Activated CD8-positive, alpha-beta memory T cell treated with anti-CD3 and anti-CD28 coated beads for 24 hours (primary cell): ENCODE data around the gene PKM.

Experiments
- DNase-seq: peaks from one replicate; pipeline ENCODE4 v3.0.0-alpha.2; 2020

The PKM gene

DNA sequence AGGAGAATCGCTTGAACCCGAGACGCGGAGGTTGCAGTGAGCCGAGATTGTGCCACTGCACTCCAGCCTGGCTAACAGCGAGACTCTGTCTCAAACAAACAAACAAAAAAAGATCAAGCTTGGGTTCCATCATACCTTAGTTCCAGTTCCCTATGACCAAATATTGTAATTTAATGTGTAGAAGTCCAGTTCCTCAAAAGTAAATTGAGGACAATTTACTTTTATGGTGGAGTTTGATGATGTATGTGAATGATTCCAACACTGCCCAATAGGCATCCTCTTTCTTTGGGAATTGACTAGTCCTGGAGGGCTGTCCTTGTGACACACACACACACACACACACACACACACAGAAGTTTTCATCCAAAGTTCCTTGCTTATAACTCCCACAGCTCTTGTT lies 2.8 kb upstream of the PKM start:
- DNase-seq: no peak

DNA sequence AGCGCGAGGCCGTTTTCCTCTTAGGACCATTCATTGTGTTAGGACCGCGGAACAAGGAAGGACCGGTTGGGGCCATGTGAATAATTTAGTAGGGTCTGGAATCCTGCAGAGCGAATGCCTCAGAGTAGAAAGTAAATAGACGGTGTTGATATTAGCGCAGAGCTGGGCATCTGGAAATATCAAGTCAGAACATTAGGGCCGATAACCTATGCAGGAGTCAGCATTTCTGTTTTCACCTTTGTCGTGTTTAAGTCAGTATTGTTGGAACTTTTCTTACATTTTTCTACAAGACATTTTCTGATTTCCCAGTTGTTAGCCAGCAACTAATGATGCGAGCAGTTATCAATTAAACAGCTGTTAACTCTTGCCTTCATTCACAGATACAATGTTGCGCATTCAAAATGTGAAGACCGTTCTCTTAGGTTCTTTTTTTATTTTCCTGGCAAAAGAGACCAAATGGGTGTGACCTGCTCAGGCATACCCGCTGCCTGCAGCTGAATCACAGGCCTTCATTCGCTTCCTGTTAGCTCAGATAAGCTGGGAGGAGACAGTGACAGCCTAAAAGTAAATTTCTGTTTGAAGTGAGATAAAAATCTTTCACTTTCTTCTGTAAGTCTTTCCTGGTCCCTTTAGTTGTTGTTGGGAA lies 966 bp upstream of the PKM start:
- no peak for DNase-seq

- DNase-seq: peak; percentile 94
These were observed 559 bp downstream of the PKM start for GRCh38 chr15:72230197-72231065.

GRCh38 chr15:72229947-72230196 lies 1.1 kb downstream of the PKM start:
- DNase-seq: no peak

DNA sequence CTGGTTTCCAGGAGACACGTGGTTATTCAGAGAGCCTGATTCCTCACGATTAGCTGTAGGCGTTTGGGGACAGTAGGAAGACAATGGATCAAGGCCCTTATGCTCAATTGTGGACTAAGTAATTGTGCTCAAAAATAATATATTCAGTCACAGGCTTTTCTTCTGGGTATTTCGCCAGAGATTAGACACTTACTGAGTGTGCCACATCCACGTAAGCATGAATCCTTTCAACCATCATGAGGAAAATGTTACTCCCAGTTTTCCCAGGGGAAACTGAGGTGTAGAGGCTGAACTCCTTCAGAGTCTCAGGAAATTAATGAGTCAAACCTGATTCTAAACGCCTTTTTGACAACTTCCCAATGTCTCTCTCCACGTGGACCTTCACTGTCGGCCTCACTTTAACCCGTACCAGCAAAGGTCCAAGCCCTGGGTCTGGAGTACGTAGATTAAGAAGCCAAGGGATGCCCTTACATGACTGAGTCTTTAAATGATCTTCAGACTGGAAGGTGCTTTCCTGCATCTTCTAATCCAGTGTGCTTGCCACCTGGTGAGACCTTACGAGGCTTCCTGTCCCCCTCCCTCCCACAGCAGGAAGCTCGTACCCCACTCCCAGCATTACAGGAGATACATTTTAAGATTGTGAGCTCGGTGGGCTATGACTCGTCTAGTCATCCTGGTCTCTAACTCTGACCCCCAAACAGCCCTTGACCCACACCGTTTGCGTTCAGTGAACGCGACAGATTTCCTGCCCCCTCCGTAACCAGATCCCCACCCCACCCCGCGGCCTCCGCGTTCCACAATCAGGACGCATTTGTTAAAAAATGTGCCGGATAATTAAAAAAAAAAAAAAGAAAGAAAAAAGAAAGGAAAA lies 1.7 kb downstream of the PKM start:
- peak; percentile 80 for DNase-seq

- DNase-seq: no peak
These were observed 3.3 kb downstream of the PKM start for GRCh38 chr15:72227720-72228119.

DNA sequence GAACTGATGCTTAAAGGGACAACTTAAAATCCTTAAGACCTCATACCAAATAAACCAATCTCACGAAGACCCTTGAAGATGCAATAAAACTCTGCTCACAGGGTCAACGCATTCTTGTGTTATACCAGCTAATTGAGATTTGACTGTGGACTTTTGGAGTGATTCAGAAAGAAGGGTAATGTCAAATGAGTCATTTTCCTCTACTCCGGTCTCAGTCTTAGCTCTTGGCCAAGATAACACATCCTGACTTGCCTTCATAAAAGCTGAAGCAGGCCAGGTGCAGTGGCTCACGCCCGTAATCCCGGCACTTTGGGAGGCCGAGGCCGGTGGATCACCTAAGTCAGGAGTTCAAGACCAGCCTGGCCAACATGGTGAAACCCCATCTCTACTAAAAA lies 3.8 kb downstream of the PKM start:
- DNase-seq: peak; percentile 82

DNA sequence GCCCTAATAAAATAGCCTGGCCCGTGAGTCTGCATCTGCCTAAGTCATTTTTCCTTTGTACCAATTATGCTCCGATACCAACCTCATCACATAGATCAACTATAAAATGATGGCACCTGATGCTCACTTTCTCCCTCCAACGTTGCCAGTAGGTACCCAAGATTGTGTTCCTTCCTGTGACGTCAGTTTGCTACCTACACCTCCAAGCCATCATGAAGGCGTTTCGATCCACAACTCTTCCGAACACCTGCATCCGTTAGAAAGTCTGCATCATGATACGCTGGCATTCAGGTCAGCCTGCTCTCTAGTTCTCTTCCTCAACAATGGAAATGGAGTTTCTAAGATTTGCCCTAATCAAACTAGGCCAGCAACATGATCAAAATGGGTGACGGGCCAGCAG lies 7.7 kb downstream of the PKM start:
- DNase-seq: no peak

- DNase-seq: no peak
These were observed 8.6 kb downstream of the PKM start for GRCh38 chr15:72222393-72222792.

GRCh38 chr15:72220687-72221086 lies 10.3 kb downstream of the PKM start:
- DNase-seq: no peak

- no peak for DNase-seq
These were observed 13.8 kb downstream of the PKM start for GRCh38 chr15:72217216-72217615.

- no peak for DNase-seq
These were observed 14.9 kb downstream of the PKM start for GRCh38 chr15:72216079-72216478.

GRCh38 chr15:72207558-72208085 lies 23.4 kb downstream of the PKM start:
- no peak for DNase-seq

- DNase-seq: peak; percentile 56
These were observed 24.4 kb downstream of the PKM start for GRCh38 chr15:72206677-72207000.

DNA sequence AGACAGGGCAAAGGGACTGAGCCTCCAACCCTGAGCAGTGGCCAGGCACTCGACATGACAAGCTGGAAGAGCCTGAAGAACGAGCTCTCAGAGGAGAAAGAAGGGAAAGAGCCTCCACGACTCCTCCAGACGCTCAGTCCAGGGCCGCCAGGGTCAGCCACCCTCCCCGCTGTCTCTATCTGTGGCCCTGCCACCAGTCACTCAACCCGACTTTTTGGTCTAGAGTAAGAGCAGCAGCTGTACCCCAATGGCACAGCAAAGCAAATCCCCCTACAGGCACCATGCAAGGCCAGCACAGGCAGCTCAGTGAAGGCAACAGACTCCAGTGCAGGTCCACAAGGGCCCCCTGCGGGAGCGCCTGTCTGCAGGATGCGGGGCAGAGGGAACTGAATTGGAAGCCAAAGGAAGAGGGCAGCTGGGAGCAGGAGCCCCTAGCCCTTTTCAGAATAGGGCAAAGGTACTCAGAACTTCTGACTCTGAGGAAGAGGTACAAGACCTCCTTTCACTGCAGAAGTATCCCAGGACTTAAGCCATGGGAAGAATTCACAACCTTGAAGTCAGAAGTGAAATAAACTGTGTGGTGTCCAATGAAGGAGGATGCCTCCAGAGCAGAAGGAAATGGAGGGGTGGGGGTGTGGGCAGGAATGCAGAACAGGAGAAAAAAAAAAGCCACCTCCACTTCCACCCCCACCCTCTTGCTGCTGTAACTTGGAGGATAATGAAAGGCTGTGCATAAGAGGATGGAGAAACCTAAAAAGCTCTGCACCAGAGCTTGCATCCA lies 24.9 kb downstream of the PKM start:
- DNase-seq: peak; percentile 52

DNA sequence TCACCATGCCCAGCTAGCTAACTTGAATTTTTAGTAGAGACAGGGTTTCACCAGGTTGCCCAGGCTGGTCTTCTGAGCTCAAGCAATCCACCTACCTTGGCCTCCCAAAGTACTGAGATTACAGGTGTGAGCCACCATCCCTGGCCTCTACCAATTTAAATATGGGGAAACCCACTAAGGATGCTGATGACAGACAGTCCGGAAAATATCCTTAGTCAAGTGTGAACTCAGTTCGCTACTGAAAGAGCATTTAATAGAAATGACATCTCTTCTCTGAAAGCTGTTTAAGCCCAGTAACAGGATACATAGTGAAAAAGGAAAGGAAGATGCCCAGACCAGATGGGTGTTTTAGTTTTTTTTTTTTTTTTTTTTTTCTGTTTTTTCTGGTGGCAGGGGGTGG lies 25.7 kb downstream of the PKM start:
- DNase-seq: no peak

DNA sequence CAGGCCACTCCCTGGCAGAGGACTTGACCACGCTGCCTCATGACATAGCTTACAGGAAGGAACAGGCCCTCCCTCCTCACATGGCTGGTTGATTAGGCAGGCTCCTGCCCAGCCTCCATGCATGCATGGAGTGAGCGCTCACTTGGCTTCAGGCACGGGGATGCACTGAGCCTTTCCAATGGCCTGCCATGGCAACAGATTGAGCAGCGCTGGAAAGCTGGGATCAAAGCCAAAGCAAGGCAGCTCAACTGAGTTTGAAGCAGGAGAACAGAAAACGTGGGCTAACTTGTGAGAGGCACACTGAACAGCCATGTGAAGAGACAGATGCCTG lies 27.5 kb downstream of the PKM start:
- DNase-seq: no peak

DNA sequence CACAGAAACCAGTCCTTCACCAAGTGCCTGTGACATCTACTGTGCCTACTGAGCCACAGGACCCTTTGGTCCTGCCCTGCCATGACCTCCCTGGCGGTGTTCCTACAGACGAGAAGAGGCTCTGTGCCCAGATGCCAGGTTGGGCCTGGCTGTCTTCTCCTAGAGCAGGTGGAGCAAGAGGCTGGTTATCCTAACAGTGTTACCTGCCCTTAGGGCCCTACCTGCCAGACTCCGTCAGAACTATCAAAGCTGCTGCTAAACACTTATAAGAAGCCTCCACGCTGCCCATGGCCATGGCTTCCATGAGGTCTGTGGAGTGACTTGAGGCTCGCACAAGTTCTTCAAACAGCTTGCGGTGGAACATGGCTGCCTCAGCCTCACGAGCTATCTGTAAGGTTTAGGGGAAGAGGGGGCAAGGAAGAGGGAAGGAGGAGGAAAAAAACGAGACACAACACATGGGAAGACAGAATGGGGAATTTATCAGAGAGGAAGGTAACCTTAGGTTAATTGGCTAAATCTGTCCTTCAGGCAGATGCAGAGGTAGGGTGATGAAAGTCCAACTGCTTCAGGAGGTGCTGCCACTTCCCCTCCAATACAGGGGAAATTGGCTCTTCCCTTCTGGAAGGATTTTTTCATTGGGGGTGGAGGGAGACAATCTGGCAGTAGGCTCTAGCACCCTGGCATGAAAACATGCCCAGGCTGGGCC lies 28.0 kb downstream of the PKM start:
- DNase-seq: no peak

DNA sequence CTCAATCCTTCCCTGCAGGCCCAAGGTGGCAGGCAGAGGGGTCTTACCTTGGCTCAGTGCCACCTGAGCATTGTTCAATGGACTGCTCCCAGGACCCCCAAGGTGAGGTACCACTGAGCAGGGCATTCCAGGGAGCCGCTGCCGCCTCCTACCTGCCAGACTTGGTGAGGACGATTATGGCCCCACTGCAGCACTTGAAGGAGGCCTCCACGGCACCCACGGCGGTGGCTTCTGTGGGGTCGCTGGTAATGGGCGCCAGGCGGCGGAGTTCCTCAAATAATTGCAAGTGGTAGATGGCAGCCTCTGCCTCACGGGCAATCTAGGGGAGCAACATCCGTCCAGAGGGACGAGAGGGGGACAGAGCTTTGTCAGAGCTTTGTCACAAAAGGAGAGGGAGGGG lies 28.7 kb downstream of the PKM start:
- DNase-seq: no peak

DNA sequence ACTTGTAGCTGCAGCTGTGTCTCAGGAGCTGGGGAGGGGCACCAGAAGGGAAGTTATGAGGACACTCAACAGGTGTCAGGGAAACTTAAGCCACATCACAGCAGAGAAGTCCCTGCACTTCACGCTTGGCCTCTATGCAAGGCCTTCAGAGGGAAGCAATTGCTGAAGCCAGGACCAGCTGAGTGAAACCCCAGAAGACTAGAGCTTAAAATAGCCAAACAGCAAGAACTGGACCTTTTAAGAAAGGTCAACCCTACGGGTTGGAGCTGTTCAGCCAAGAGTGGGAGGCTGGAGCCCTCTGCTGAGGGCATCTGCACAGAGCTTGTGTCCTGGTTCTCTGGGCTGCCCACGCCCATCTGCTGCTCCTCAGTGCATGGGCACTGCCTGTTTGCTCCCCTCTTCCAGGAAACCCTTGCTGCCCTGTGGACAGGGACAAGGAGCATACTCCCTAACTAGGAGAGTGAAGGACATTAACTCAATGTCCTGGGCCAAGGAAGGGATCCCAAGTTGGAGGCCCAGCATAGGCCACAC lies 29.5 kb downstream of the PKM start:
- no peak for DNase-seq

- no peak for DNase-seq
These were observed 30.4 kb downstream of the PKM start for GRCh38 chr15:72200395-72201237.
